Activated CD8-positive, alpha-beta memory T cell treated with anti-CD3 and anti-CD28 coated beads, Interleukin-2, amount 50 U/mL, for 24 hours (primary cell): ENCODE measurements around the gene MAPK11.

Experiments used
- DNase-seq: peaks from one replicate; pipeline ENCODE4 v3.0.0-alpha.2; 2020; ENCODE audit errors: extremely low read depth

Gene MAPK11

DNA sequence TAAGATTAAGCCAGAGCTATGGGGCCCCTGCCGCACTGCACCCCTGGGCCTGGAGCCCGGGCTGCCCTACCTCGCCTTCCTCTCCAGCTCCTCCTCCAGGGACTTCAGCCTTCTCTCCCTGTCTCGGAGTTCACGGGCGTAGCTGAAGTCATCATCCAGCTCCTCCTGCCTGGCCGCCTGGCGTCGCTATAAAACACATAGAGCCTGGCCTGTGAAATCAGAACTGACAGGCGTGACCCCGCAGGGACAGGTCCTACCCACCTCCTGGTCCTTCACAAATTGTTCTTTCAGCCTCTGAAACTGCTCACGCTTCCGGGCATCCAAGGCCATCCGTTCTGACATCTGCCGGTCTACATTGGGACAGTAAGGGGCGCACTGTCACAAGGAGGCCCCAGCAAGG lies 46.1 kb downstream of the MAPK11 start:
- no peak for DNase-seq

DNA sequence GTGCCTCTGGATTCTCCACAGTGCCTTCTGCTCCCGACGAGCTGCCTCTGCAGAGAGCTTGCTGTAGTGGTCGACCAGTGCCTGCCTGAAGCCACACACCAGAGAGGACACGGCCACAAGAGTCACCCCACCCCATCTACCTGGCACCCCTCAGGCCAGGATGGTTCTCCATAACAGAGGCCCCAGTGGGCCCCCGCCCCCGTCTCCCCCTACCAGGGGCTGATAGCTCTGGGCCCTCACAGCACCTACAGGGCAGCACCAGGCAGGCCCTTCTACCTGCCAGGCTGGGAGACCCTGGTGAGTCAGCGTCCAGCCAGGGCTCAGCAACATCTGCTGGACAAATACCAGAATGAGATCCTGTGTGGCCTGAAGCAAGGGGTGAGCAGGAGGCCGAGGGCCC lies 47.7 kb downstream of the MAPK11 start:
- DNase-seq = no peak

DNA sequence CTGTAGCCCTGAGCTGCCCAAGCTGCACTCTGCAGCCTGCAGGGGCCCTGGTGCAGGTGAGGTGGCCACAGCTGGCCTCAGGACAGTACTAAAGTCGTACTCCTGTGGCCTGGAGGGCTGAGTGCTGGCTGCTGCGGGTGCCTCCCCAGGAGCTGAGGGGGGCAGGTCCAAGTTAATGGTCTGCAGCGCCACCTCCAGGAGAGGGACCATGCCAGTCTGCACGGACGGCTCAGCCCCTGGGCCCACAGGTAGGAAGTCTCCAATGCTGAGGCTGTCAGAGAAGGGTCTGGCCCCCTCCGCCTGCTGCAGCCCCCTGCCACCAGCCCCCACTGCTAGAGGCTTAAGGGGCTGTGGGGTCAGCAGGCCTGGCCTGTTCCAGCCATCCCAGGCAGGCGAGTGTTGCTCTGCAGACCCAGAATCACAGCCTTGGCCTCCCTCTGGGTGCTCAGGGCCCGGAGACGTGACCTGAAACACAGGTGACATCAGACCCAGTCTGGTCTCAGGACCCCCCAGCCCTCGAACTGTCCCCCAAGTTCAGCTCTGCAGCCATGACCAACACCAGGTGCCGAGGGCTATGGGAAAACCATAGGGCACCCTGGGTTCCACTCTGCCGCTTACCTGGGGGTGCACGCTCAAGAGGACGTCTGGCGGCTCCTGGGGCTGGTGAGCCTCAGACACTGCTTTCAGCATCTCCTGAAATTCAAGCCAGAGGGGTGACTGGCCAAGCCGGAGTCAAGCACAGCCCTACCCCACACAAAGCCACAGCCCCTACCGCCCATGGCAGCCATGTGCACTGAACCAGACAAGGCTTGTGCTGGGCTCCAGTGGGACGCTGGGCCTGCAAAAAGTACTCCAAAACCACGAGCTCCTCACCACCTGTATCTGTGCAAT lies 48.5 kb downstream of the MAPK11 start:
- DNase-seq = no peak

DNA sequence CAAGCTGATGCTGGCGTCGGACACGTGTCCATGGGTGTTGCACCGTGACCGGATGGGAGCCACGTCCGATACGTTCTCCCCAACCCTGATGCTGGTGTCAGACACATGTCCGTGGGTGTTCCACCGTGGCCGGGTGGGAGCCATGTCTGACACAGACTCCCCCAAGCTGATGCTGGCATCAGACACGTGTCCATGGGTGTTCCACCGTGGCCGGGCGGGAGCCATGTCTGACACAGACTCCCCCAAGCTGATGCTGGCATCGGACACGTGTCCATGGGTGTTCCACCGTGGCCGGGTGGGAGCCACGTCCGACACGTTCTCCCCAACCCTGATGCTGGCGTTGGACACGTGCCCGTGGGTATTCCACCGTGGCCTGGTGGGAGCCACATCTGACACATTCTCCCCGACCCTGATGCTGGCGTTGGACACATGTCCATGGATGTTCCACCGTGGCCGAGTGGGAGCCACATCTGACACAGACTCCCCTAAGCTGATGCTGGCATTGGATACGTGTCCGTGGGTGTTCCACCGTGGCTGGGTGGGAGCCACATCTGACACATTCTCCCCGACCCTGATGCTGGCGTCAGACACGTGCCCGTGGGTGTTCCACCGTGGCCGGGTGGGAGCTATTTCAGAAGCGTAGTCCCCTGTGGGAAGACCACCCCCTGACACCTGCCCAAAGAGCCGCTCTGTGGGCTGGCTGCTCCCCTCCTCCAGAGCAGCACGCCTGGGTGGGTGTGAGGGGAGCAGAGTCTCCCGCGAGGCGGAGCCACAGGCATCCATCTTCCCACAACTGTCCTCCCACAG lies 49.4 kb downstream of the MAPK11 start:
- no peak for DNase-seq

DNA sequence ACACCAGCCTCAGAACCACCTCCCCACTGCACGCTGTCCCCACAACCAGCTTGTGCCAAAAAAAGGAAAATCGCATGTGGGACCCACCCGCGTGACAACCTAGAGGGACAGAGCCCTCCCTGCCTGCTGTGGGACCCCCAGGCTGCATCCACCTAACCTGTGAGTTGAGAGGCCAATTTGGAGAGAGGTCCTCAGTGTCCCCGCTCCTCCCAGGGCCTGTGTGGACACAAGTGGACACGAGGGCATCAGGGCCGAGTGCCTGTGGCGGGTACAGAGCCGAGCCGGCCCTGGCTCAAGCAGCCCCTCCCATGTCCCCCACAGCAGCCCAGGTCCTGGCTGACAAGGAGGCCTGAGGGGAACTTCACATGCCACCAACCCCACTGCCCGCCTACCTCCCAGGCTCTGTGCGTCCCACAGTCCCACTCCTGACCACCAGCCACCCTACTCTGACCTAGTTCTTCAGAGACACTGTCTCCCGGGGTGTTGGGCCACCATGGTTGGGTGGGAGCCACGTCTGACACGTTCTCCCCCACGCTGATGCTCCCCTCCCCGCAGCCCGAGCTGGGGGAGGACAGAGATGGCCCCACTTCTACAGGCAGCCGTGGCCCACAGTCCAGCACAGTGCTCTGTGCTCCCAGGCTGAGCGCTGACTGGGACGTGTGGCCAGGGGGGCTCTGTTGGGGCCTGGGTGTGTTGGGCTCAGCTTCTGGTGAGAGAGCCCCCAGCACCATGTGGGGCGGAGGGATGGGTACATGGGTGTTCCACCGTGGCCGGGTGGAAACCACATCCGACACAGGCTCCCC lies 50.2 kb downstream of the MAPK11 start:
- DNase-seq = no peak

DNA sequence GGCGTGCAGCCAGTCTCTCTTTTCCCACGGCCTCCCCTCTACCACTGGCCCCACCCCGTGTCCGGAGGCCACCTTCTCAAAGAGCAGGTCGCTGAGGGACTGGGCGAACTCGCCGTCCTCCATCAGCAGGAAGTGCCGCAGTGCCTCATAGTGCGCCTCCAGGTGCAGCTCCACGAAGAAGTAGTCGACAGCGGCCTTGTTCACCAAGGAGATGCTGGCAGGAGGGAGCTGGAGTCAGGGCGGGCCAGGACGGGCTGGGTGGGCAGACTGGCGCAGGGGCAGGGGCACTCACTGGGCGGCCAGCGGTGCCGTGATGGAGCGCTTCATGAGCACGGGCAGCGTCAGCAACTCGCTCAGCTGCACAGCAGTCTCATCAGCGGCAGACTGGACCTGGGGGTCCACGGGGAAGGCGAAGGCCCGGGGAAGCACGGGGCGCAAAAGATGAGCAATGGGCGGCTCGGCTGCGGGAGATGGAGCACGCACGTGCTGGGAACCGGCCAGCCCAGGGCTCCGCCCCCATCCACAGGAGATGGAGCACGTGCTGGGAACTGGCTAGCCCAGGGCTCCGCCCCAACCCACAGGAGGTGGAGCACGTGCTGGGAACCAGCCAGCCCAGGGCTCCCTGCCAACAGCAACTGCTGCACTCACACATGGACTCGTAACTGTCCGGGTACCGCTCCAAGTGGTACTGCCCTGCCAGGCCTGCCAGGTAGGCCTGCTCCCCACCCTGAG lies 51.0 kb downstream of the MAPK11 start:
- no peak for DNase-seq

DNA sequence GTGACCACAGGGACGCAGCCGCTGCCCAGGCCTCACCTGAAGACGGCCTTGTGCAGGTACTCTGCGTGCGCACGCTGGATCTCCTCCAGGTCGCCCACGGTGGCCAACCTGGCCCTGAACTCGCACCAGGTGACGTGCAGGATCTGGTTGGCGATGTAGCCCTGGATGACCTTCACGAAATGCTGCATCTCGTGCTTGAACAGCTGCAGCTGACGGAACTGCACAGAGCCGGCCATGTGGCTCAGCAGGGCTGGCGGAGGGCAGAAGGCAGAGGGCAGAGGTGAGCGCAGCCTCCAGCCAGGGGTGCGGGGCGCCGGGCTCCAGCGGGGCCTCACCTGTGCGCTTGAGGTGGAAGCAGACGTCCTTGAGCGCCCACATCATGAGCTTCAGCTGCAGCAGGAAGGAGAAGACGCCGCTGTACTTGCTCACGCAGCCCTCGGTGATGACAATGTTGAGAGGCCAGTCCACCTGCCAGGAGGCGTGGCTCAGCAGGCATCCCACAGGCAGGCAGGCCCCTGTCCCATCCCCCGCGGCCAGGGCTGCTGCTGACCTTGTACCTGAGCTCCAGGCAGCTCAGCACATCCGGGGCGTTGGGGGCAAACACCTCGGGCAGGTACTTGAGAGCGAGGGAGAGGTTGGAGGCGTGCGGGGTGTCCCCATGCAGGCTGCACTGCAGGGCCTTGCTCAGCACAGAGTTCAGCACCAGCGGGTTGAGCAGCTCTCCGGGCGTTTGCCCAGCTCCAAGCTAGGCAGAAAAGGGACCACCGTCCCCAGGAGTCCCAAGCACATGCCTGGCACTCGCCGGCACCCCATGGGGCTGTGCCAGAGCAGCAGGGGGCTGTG lies 51.8 kb downstream of the MAPK11 start:
- DNase-seq = no peak

DNA sequence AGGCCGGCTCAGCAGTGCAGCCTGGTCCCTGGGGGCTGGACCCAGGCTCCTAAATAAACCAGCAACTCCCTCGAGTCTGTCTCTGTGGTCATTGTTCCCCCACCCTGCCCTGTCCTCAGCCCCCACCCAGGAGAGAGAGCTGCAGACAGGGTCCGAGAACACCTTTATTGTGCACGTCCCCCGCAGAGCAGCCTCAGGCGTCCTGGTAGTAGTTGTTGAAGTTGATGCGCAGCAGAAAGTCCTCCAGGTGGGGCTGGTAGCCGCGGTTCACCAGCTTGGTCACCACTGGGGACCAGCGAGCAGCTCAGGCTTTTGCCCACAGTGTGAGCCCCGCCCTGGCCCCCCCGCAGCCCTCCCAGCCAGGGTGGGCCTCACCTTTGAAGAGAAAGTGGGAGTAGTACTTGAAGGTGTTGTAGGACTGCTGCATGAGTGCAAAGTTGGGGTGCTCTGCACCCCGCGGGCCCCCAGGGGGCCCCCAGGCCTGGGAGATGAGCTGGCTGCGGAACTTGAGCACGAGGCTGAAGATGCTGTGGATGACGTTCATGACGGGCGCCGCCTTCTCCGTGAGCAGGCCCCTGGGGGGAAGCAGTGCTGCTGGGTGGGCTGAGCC lies 52.5 kb downstream of the MAPK11 start:
- no peak for DNase-seq

DNA sequence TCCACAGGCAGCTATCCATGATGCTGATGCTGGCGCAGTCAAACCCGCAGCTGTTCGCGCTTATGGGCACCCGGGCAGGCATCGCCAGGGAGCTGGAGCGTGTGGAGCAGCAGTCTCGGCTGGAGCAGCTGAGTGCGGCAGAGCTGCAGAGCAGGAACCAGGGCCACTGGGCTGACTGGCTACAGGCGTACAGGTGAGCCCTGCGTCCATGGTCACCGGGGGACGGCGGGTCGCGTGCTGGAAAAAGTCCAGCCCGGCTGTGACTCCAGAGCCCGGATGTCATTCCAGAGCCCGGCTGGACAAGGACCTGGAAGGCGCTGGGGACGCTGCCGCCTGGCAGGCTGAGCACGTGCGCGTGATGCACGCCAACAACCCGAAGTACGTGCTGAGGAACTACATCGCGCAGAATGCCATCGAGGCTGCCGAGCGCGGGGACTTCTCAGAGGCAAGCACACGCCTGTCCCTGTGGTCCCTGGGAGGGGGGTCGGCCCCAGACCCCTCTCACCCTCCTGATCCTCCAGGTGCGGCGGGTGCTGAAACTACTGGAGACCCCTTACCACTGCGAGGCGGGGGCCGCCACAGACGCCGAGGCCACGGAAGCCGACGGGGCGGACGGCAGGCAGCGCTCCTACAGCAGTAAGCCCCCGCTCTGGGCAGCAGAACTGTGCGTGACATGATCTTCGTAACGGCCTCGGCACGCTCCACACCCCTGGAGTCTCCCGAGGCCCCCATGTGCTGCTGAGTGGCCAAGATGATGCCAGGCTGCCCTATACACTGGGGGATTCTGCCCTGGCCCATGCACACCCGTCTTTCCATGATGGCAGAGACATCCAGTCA lies 53.3 kb downstream of the MAPK11 start:
- no peak for DNase-seq

DNA sequence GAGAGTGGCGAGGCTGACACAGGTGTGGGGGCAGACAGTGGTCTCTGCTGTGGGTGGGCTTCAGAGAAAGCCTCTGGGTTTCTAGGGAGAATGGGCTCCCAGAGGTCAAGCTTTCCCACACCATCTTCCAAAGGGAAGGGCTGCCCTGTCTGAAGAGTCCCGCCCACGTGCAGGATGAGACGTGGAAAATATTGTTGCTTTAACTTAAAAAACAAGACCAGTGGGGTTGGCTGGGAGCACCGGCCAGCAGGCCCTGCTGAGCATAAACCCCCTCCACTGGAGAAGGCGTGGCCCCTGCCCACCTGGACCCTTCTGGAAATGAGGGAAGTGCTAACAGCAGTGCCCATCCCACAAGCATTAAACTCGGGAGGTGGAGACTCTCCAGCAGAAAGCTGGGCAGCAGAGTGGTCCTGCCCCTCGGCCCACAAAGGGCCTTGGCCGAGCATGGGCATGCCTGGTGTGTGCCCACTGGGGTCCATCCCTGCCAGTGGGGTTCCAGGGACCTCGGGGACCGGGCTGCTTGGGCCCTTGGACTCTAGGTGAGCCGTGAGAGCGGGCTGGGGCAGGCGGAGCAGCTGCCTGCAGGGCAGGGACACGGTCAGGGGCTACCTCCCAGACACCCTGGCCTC lies 54.0 kb downstream of the MAPK11 start:
- no peak for DNase-seq

DNA sequence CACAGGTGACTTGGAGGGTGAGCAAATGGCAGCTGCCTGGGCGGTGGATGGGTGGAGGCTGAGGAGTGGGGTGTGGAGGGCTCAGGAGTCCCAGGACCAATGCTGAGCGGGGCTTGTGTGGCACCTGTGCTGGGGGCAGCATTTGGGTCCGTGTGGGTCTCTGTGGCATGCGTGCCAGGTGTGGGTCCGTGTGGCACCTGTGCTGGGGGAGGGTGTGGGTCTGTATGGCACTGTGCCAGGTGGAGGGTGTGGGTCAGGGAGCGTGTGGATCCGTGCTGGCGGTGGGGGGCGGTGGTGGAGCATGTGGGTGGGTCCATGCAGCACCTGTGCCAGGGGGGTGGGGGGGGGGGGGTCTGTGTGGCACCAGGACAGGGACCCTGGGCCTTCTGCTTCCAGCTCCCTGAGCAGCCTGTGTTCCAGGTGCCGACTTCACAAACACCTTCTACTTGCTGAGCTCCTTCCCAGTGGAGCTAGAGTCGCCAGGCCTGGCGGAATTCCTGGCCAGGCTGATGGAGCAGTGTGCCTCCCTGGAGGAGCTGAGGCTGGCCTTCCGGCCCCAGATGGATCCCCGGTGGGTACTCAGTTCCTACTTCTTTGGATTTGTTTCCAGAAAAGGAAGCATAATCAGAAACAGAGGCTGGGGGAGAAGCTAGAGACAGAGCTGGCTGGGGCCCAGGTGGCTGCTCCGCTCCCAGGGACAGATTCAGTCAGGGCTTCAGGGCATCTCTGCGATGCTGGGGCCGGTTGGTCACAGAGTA lies 54.7 kb downstream of the MAPK11 start:
- no peak for DNase-seq
